Globus pallidus (tissue), 1 donor: ENCODE data around the gene AGO1.
"Not testable (repeated sequence)": the region's sequence is repeated elsewhere in the genome, so short reads cannot be mapped to it uniquely, and the experiment has no call there.

Source experiments
- DNase-seq: peaks from one replicate; pipeline ENCODE4 v3.0.0-alpha.2; 2015; ENCODE audit warnings: low spot score

AGO1 gene

GRCh38 chr1:35869245-35869950, 13.6 kb upstream of the AGO1 start:
- not testable (repeated sequence) for DNase-seq

- no peak for DNase-seq
Measured at GRCh38 chr1:35870651-35871309, 12.2 kb upstream of the AGO1 start.

- no peak for DNase-seq
Measured at GRCh38 chr1:35873243-35873750, 9.7 kb upstream of the AGO1 start.

GRCh38 chr1:35874115-35874514, 8.9 kb upstream of the AGO1 start:
- DNase-seq = not testable (repeated sequence)

- DNase-seq = no peak
Measured at GRCh38 chr1:35876988-35877387, 6.0 kb upstream of the AGO1 start.

- no peak for DNase-seq
Measured at GRCh38 chr1:35881850-35882273, 1.1 kb upstream of the AGO1 start.

GRCh38 chr1:35882586-35882944, 444 bp upstream of the AGO1 start:
- no peak for DNase-seq

- peak; percentile 32 for DNase-seq
Measured at GRCh38 chr1:35883635-35884101, 659 bp downstream of the AGO1 start.

GRCh38 chr1:35884934-35885333, 1.9 kb downstream of the AGO1 start:
- DNase-seq = no peak

GRCh38 chr1:35885961-35886558, 3.1 kb downstream of the AGO1 start:
- peak; percentile 22 for DNase-seq

GRCh38 chr1:35886577-35887431, 3.8 kb downstream of the AGO1 start:
- DNase-seq = no peak

- no peak for DNase-seq
Measured at GRCh38 chr1:35887508-35887907, 4.5 kb downstream of the AGO1 start.

GRCh38 chr1:35888255-35888654, 5.2 kb downstream of the AGO1 start:
- DNase-seq = no peak

- DNase-seq = not testable (repeated sequence)
Measured at GRCh38 chr1:35888981-35889380, 6.0 kb downstream of the AGO1 start.

- DNase-seq = no peak
Measured at GRCh38 chr1:35893051-35893879, 10.3 kb downstream of the AGO1 start.

GRCh38 chr1:35894183-35894582, 11.2 kb downstream of the AGO1 start:
- DNase-seq = peak; percentile 46

GRCh38 chr1:35894656-35895055, 11.6 kb downstream of the AGO1 start:
- DNase-seq = no peak

- no peak for DNase-seq
Measured at GRCh38 chr1:35899941-35900340, 16.9 kb downstream of the AGO1 start.

GRCh38 chr1:35901235-35901634, 18.2 kb downstream of the AGO1 start:
- DNase-seq = no peak

- no peak for DNase-seq
Measured at GRCh38 chr1:35902671-35903070, 19.7 kb downstream of the AGO1 start.

- DNase-seq = no peak
Measured at GRCh38 chr1:35914717-35915116, 31.7 kb downstream of the AGO1 start.
